CD14-positive monocyte (primary cell): Measurements from ENCODE around the gene ARL13B. TPM values are rescaled to one million over a fixed set of nuclear protein-coding genes. Genes with fewer than 3 reads are reported as not detected.
"Not testable (repeated sequence)": the region's sequence is repeated elsewhere in the genome, so short reads cannot be mapped to it uniquely, and the experiment has no call there.

ENCODE experiments used
- DNase-seq, 3 donors: peaks; one replicate each; pipeline ENCODE4 v3.0.0-alpha.2; 2011 to 2022
- H2AFZ ChIP-seq: 2 replicates; pipeline ENCODE4 v1.6.0; 2012; ENCODE audit warnings: mild to moderate bottlenecking, low read depth, low read length, inconsistent platforms; ENCODE audit not compliant: insufficient read depth, poor library complexity, severe bottlenecking
- H3K27ac ChIP-seq, 2 donors: 1 replicate in 1 of 2; 2 replicates in 1 of 2; pipeline ENCODE4 v1.5.1; 2012 to 2013; ENCODE audit warnings: low read length in 2 of 2, control low read depth in 1 of 2, inconsistent platforms in 1 of 2, low read depth in 1 of 2, mild to moderate bottlenecking in 1 of 2
- H3K27me3 ChIP-seq, 2 donors: one replicate each; pipeline versions ENCODE4 v1.6.0 to v1.6.1; 2011 to 2013; ENCODE audit warnings: low read length in 2 of 2; ENCODE audit not compliant: control insufficient read depth in 2 of 2, insufficient read depth in 2 of 2
- H3K36me3 ChIP-seq, 2 donors: replicated peaks in 1 of 2; 1 replicate in 1 of 2; 2 replicates in 1 of 2; pipeline versions ENCODE4 v1.5.1 to v1.6.1; 2012 to 2013; ENCODE audit warnings: low read length in 2 of 2, control low read depth in 1 of 2, inconsistent platforms in 1 of 2, mild to moderate bottlenecking in 1 of 2; ENCODE audit not compliant: insufficient read depth in 2 of 2, control insufficient read depth in 1 of 2
- H3K4me1 ChIP-seq, 2 donors: 1 replicate in 1 of 2; 2 replicates in 1 of 2; pipeline versions ENCODE4 v1.5.1 to v1.6.1; 2012 to 2013; ENCODE audit warnings: low read length in 2 of 2, control low read depth in 1 of 2, inconsistent platforms in 1 of 2, mild to moderate bottlenecking in 1 of 2, moderate library complexity in 1 of 2; ENCODE audit not compliant: insufficient read depth in 2 of 2, control insufficient read depth in 1 of 2
- H3K4me2 ChIP-seq: replicated peaks from 2 replicates; pipeline ENCODE3; 2012; ENCODE audit warnings: low read length, moderate library complexity, mild to moderate bottlenecking; ENCODE audit not compliant: poor library complexity, severe bottlenecking; ENCODE audit errors: extremely low read depth
- H3K4me3 ChIP-seq, 3 experiments: fragments of 200-600 bp in 1 of 3; sonication (generic) in 1 of 3; replicated peaks in 1 of 3; 1 replicate in 2 of 3; 2 replicates in 1 of 3; pipeline ENCODE4 v1.5.1; 2011 to 2013; ENCODE audit warnings: low read length in 3 of 3, mild to moderate bottlenecking in 3 of 3, control low read depth in 2 of 3, low read depth in 2 of 3, inconsistent platforms in 1 of 3, moderate library complexity in 1 of 3
- H3K79me2 ChIP-seq: 2 replicates; pipeline ENCODE4 v1.6.0; 2012; ENCODE audit warnings: mild to moderate bottlenecking, control low read depth, inconsistent platforms, low read length, moderate library complexity; ENCODE audit not compliant: insufficient read depth
- H3K9ac ChIP-seq: 2 replicates; pipeline ENCODE4 v1.6.0; 2017; ENCODE audit warnings: low read length, mild to moderate bottlenecking; ENCODE audit not compliant: insufficient read depth, poor library complexity, severe bottlenecking
- H3K9me3 ChIP-seq, 2 donors: replicated peaks in 1 of 2; 1 replicate in 1 of 2; 2 replicates in 1 of 2; pipeline versions ENCODE4 v1.5.1 to v1.6.1; 2012 to 2013; ENCODE audit warnings: low read length in 2 of 2, control low read depth in 1 of 2; ENCODE audit not compliant: control insufficient read depth in 1 of 2, insufficient read depth in 1 of 2
- H4K20me1 ChIP-seq: 2 replicates; pipeline ENCODE4 v1.6.0; 2012; ENCODE audit warnings: mild to moderate bottlenecking, low read length, control low read depth, moderate library complexity; ENCODE audit not compliant: insufficient read depth
- H3K27ac Mint-ChIP-seq, 7 donors: one replicate each; pipeline ENCODE4 v1.8.0; 2020; ENCODE audit warnings: mild to moderate bottlenecking in 7 of 7, mixed read lengths in 7 of 7, moderate library complexity in 6 of 7, inconsistent platforms in 2 of 7
- H3K27me3 Mint-ChIP-seq, 3 donors: one replicate each; pipeline ENCODE4 v1.8.0; 2021 to 2022; ENCODE audit warnings: low read depth in 3 of 3, mild to moderate bottlenecking in 3 of 3, mixed read lengths in 3 of 3, moderate library complexity in 3 of 3, inconsistent platforms in 1 of 3
- H3K36me3 Mint-ChIP-seq, 2 donors: one replicate each; pipeline ENCODE4 v1.8.0; 2020; ENCODE audit warnings: mixed read lengths in 2 of 2, inconsistent platforms in 1 of 2, mild to moderate bottlenecking in 1 of 2
- H3K4me1 Mint-ChIP-seq: one replicate; pipeline ENCODE4 v1.8.0; 2020; ENCODE audit warnings: mild to moderate bottlenecking, mixed read lengths
- H3K4me3 Mint-ChIP-seq, 2 donors: one replicate each; pipeline ENCODE4 v1.8.0; 2020; ENCODE audit warnings: mild to moderate bottlenecking in 2 of 2, mixed read lengths in 2 of 2, moderate library complexity in 1 of 2
- H3K9me3 Mint-ChIP-seq, 7 donors: one replicate each; pipeline ENCODE4 v1.8.0; 2020 to 2022; ENCODE audit warnings: mixed read lengths in 7 of 7, mild to moderate bottlenecking in 6 of 7, moderate library complexity in 6 of 7, inconsistent platforms in 2 of 7
- CTCF ChIP-seq: fragments of 200-600 bp; IDR thresholded peaks from one replicate; pipeline ENCODE4 v1.8.0; 2022; ENCODE audit warnings: antibody characterized with exemption, mild to moderate bottlenecking
- WGBS: methylation state at CpG from one replicate; pipeline ENCODE4 v1.1.5; 2013; ENCODE audit warnings: missing lambda C conversion rate; ENCODE audit not compliant: insufficient coverage; 5-methylcytosine and 5-hydroxymethylcytosine counted together
- intact Hi-C, 2 donors: fragments of 100-400 bp; cut with micrococcal nuclease; formaldehyde crosslinking; loops; one replicate each; pipeline versions ENCODE4 v1.15.0 to v1.15.1; 2023
- polyA plus RNA-seq, 3 donors: library from polyadenylated mRNA; depleted of rRNA in 1 of 3; unstranded in 2 of 3; stranded (reverse) in 1 of 3; fragments of 300-500 nt in 2 of 3; fragments of >200 nt in 1 of 3; fragmentation: Illumina TruSeq in 2 of 3; gene quantifications; 1 replicate in 2 of 3; 2 replicates in 1 of 3; pipeline ENCODE4 v1.2.3, GENCODE V29; 2012 to 2021

Gene ARL13B
- polyA plus RNA-seq, 3 donors: 0.97 to 3.8 (median 3.0) TPM

GRCh38 chr3:94043285-94043684 is 63.3 kb downstream of the ARL13B start:
- no CpG with 5 or more reads among the region's 1 CpG for WGBS
- Histone ChIP-seq H2AFZ (no peak overlapping the region), H4K20me1 (no peaks in the 10 kb centered on the region), H3K9ac (no peak overlapping the region), H3K79me2 (no peaks in the 10 kb centered on the region), H3K4me1 (no peaks in the 10 kb centered on the region), H3K9me3 (peaks cover 0 to 13% of the 10 kb centered on the region in 2 donors), H3K4me2 (no peak overlapping the region), H3K4me3 (no peak overlapping the region), H3K27ac (no peak overlapping the region), H3K36me3 (peaks cover 0 to 4% of the 10 kb centered on the region in 2 donors), H3K27me3 (no peaks in the 10 kb centered on the region)
- intact Hi-C loops: no loop called here
- no peaks in the 10 kb centered on the region for H3K4me1 Mint-ChIP-seq
- peaks cover 5 to 22% (median 14%) of the 10 kb centered on the region in 7 donors for H3K9me3 Mint-ChIP-seq
- H3K27me3 Mint-ChIP-seq: no peaks in the 10 kb centered on the region
- H3K27ac Mint-ChIP-seq: peak overlapping the region in 1 of 7 donors; percentile 79
- no peak overlapping the region for H3K4me3 Mint-ChIP-seq
- H3K36me3 Mint-ChIP-seq: peaks cover 6 to 27% of the 10 kb centered on the region in 2 donors
- no peak for DNase-seq
- no peak for TF ChIP-seq CTCF

- H3K4me3 Mint-ChIP-seq, H3K9ac ChIP-seq, H3K4me1 ChIP-seq, H3K27me3 ChIP-seq, DNase-seq, H2AFZ ChIP-seq, H3K27ac ChIP-seq, H3K4me2 ChIP-seq, H3K79me2 ChIP-seq, H3K36me3 ChIP-seq, H3K4me1 Mint-ChIP-seq, intact Hi-C loops, H4K20me1 ChIP-seq, H3K4me3 ChIP-seq, H3K27me3 Mint-ChIP-seq: not testable (repeated sequence)
- Mint-ChIP-seq H3K9me3 (peaks cover 5 to 22% (median 14%) of the 10 kb centered on the region in 7 donors), H3K36me3 (peaks cover 6 to 24% of the 10 kb centered on the region in 2 donors), H3K27ac (peak overlapping the region in 1 of 7 donors; percentile 25)
- H3K9me3 ChIP-seq: peaks cover 0 to 13% of the 10 kb centered on the region in 2 donors
- 96% methylated on average over 49 of the region's 61 CpGs for WGBS
These were observed 64.4 kb downstream of the ARL13B start for GRCh38 chr3:94044100-94044936.
